CD4-positive, alpha-beta T cell treated with Interleukin-1 beta for 1 hour (primary cell): Measurements from ENCODE around the gene TGIF2.
A peak's percentile ranks its signal among the peaks of the same experiment; 100 is the strongest.
"Not testable (repeated sequence)": the region's sequence is repeated elsewhere in the genome, so short reads cannot be mapped to it uniquely, and the experiment has no call there.

ENCODE experiments used
- DNase-seq, 2 donors: peaks; one replicate each; pipeline ENCODE4 v3.0.0-alpha.2; 2020 to 2022

The TGIF2 gene

DNA sequence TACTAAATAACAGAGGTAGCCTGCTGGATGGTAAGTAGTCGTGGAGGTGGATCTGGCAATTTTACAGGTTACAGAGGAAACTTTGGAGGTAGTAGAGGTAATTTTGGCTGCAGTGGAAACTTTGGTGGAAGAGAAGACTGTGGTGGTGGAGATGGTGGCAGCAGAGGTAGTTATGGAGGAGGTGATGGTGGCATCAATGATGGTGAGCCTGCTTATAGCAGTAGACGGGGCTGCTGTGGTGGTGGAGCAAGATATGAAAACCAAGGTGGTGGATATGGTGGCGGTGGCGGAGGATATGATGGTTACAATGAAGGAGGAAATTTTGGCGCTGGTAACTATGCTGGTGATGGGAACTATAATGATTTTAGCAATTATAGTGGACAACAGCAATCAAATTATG, 47.5 kb downstream of the TGIF2 start:
- no peak for DNase-seq

DNA sequence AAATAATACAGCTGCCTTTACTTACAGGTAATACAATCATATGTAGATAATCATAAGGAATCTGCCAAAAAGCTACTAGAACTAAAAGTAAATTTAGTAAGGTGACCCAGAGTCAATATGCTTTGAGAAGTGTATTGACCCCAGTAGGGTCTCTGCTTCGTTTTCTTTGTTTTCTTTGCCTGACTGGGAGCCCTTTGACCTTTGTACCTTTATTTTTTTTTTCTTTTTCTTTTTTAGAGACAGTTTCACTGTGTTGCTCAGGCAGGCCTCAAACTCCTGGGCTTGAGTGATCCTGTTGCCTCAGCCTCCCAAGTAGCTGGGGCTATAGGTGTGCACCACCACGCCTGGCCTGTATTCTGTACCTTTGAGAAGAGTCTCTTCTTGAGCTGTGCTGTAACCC, 50.0 kb downstream of the TGIF2 start:
- no peak for DNase-seq

DNA sequence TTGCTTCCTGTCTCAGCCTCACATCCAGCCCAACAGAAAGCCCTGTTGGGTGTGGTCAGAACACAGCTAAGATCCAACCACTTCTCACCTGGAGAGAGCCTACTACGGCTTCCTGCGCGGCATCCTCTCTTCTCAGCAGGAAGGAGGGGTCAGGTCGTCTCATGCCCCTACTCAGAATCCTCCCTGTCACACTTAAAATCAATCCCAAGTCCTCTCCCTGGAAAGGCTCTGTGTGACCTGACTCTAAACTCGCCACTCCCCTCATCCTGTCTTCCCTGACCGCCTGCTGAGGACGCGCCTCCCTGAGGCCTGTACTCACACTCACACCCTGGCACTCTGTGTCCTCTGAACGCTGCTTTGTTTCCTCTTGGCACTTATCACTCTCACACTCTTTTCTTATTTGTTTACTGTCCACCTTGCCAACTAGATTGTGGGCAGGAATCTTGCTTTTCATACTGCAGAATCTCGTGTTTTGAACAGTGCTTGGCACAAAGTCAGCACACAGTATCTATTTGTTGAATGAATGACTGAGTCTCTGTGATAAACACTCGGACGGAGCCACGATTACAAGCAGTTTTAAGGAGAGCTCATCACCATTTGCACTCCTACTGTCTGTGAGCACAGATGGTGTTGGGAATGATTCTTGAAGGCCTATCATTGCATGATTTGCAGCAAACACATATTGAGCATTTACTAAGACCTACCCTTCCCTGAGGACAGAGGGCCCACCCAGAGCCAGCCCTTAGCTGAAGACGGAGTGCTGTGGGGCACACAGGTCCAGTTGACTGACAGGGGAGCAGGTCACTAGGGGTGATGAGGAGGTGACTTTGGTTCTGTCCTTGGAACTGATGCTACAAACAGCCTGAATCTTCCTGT, 50.9 kb downstream of the TGIF2 start:
- no peak for DNase-seq

DNA sequence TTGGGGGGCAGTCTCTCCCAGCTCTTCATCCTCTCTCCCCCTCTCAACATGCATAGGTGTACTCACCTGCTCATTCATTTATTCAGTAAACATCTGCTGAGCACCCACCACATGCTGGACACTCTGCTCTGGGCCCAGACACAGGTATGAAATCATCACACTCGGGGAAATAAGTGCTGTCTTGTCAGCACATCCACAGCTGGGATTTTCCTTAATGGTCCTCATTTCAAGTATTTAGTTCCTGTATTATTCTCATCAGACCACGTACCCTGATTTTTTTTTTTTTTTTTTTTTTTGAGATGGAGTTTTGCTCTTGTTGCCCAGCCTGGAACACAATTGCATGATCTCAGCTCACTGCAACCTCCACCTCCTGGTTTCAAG, 51.5 kb downstream of the TGIF2 start:
- no peak for DNase-seq

DNA sequence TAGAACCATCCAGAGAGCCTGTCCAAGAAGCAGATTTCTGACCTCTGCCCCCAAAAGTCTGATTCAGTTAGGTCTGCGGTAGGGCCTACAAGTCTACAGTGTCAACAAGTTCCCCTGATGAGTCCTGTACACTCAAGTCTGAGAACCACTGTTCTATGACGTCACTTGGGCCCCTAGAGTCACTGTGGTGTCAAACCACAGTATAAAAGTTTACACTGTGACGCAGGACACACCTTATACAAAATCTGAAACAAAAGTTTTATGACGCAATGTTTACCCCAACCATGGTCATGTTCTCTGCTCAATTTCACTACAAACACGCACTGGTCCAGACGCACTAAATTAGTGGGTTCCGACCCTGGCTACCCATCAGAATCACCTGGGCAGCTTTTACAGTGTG, 54.7 kb downstream of the TGIF2 start:
- DNase-seq, result peak; percentile 41 to 53

DNA sequence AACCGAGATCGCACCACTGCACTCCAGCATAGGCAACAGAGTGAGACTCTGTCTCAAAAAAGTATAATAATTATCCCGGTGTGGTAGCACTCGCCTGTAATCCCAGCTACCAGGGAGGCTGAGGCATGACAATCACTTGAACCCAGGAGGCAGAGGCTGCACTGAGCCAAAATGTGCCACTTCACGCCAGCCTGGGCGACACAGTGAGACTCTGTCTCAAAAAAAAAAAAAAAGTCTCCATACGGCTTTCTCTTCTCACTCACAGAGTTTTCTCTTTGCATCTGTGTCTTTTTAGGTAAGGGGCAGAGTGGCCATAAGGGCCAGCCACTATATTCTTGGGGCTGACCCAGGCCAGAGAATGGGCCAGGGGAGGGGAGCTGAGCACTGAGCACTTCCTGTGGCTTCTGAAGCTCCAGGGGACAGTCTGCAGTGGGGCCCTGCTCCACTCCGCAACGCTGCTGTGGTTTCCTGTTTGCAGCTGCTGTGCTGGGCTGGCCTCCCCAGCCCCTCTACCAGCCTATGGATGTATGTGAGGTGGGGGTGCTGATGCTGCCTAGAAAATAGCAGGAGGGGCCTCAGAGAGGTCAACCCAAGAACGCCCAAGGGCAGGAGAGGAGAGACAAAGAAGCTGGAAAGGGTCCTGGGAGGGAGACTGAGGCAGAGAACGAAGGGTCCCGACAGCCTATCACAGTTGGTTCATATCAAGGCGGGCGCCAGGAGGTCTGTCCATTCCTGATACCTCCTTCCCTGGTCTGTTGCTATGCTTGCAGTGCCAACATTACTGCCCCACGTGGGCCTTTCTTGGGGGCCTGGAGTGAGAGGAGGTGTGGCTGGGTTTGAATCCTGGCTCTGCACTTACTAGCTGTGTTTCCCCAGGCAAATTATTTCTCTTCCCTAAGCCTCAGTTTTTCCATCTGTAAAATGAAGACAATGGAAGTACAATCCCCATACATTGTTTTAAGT, 56.6 kb downstream of the TGIF2 start:
- peak; percentile 41 to 49 for DNase-seq

DNA sequence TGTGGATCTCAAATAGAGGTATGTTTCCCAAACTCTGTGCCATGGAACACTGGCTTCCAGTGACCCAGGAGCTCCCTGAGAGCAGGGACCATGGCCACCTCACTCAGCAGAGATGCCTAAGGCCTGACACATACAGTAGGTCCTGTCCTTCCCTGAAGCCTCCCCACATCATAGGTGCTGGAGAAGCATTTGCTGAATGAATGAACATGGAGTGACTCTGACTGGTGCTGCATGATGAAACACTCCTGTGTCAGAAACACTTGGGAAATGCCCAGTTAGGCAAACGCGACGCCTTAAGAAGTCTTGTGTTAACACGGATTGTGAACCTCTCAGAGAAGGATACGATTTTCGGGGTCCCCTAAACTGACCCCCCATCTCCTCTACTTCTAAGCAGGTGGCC, 58.2 kb downstream of the TGIF2 start:
- no peak for DNase-seq

DNA sequence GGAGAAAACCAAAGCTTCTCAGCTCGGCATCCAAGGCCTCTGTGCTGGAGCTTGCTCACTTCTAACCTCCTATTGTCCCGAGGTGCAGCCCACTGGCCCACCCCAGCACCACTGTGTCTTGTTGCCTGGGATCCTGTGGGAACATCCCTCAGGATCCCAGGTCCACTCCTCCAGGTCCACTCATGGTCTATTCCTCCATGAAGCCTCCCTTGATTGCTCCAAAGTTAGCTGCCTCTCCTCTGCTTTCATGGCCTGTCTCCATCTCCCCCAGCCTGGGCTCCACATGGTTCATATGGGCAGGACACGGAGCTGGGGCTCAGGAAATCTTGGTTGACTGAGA, 58.7 kb downstream of the TGIF2 start:
- DNase-seq, result no peak

DNA sequence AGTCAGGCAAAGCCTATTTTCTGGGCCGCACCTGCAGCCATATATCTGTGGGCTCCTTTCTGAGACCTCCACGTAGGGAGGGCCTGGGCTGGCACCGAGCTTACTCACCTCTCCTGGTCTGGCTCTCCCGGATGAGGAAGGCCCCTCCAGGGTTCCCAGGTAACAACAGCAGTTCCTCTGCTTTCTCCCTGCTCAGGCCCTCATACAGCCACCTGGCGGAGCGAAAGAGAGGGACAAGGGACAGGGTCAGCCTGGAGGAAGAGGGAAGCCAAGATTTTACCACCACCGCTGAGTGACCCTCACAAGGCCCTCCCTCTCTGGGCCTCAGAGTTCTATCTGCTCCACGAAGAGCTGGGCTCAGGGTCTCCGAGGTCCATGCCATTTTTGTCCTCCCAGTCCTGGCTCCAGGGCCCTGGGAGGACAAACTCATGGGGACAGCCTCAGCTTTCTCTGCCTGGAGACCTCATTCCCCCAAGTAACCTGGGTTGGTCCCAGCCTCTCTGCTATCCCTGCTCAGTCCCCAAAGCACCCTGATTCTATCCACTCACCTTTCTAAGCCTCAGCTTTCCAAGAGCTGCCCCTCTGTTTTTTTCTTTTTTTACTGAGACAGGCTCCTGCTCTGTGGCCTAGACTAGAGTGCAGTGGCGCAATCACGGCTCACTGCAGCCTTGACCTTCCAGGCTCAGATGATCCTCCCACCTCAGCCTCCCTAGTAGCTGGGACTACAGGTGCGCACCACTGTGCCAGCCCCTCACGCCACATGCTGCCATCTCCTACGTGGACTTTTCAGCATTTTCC, 59.3 kb downstream of the TGIF2 start:
- DNase-seq, result no peak

DNA sequence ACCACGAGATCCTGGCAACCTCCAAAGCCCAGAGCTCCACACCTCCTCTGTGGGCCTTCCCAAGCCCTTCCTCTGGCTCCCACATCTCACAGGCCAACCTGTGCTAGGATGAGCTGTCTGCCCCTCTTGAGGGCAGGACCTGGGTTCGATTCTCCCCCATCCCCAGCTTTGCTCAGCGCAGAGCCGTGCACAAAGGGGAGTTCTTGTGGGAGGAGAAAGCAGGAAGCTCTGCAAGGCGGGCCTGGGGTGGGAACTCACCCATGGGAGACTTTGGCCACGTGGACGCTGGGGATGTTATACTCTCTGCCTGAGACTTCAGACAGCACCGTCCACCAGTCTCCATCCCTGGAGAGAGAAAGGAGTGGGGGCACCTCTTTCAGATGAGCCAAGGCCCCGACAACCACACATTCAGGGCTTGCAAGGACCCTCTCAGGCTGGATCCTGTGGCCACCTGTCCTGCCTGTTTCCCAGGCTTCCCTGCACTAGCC, 59.9 kb downstream of the TGIF2 start:
- no peak for DNase-seq

DNA sequence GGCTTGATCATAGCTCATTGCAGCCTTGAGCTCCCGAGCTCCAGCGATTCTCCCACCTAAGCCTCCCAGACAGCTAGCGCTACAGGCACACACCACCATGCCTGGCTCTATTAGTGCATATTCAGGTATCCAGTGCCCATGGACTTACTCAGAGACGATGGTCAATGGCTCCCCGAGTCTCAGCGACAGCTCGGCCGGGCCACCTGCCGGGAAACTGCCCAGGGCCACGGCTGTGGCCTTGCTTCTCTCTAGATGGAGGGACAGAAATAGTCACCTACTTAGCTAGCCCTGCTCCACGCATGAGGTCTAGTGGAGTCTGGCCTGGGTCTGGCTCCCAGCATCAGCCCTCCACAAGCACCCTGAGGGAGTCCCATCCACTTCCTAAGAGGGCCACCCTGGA, 60.9 kb downstream of the TGIF2 start:
- DNase-seq, result no peak

DNA sequence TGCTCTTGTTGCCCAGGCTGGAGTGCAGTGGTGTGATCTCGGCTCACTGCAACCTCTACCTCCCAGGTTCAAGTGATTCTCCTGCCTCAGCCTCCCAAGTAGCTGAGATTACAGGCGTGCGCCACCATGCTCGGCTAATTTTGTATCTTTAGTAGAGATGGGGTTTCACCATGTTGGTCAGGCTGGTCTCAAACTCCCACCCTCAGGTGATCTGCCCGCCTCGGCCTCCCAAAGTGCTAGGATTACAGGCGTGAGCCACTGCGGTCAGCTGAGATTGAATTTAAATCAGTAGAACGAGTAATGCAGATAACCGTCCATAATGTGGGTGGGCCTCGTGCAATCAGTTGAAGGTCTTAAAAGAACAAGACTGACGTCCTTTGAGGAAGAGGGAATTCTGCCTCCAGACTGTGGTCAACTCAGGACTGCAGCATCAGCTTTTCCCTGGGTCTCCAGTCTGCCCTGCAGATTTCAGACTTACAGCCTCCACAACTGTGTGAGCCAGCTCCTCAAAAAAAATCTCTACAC, 65.5 kb downstream of the TGIF2 start:
- not testable (repeated sequence) for DNase-seq

DNA sequence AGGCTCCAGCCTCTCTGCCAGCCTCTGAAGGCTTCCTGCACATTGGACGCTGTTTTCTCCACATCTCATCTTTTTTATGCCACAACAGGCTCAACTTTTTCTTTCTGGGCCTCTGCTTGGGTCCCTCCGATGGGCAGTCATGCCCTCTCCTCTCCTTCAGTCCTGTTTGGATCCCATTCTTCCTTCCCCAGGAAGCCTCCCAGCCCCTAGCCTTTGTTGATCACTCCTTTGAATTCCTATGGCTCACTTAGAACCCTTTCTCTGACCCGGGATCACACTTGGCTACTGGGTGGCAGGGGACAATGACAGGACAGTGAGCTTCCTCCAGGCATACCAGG, 68.1 kb downstream of the TGIF2 start:
- DNase-seq, result no peak

DNA sequence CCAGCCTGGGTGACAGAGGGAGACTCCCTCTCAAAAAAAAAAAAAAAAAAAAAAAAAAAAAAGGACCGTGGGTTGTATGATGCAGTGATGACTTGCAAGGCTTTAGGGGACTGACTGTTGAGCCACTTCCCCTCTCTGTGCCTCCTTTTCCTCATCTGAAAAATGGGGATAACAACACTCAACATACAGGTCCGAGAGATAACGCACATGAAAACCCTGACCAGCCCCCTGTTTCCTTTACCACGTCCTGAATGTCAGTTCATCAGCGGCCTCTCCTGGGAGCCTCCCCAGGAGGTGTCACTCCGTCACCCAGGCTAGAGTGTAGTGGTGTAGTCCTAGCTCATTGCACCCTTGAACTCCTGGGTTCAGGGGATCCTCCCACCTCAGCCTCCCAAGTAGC, 68.7 kb downstream of the TGIF2 start:
- DNase-seq, result no peak
